Trophoblast cell (in vitro differentiated cells and primary cell): Measurements from ENCODE around the gene ABCC4.
"Not testable (repeated sequence)": the region's sequence is repeated elsewhere in the genome, so short reads cannot be mapped to it uniquely, and the experiment has no call there.

Experiments
- DNase-seq, 2 donors: peaks; one replicate each; pipeline ENCODE4 v3.0.0-alpha.2; 2016
- H2AFZ ChIP-seq: 2 replicates; pipeline ENCODE4 v1.6.1; 2013; ENCODE audit warnings: low read length, moderate library complexity, mild to moderate bottlenecking; ENCODE audit not compliant: insufficient read depth, poor library complexity
- H2AK5ac ChIP-seq: 2 replicates; pipeline ENCODE4 v1.6.1; 2013; ENCODE audit warnings: mild to moderate bottlenecking, low read length
- H2BK120ac ChIP-seq: 2 replicates; pipeline ENCODE4 v1.6.1; 2013; ENCODE audit warnings: low read length, mild to moderate bottlenecking, moderate library complexity; ENCODE audit not compliant: insufficient read depth, poor library complexity
- H2BK12ac ChIP-seq: 2 replicates; pipeline ENCODE4 v1.6.1; 2013; ENCODE audit warnings: mild to moderate bottlenecking, low read length, moderate library complexity
- H2BK5ac ChIP-seq: 2 replicates; pipeline ENCODE4 v1.6.1; 2013; ENCODE audit warnings: low read length, low read depth, moderate library complexity, mild to moderate bottlenecking; ENCODE audit not compliant: poor library complexity
- H3K14ac ChIP-seq: 2 replicates; pipeline ENCODE4 v1.6.1; 2013; ENCODE audit warnings: mild to moderate bottlenecking, low read length
- H3K18ac ChIP-seq: 2 replicates; pipeline ENCODE4 v1.6.1; 2013; ENCODE audit warnings: mild to moderate bottlenecking, low read length
- H3K23ac ChIP-seq: 2 replicates; pipeline ENCODE4 v1.6.1; 2013; ENCODE audit warnings: low read length
- H3K27ac ChIP-seq: 2 replicates; pipeline ENCODE4 v1.5.1; 2013; ENCODE audit warnings: low read depth, mild to moderate bottlenecking, inconsistent platforms, low read length, moderate library complexity
- H3K27me3 ChIP-seq: 2 replicates; pipeline ENCODE4 v1.6.1; 2013; ENCODE audit warnings: inconsistent platforms, mild to moderate bottlenecking, low read length, moderate library complexity; ENCODE audit not compliant: insufficient read depth
- H3K36me3 ChIP-seq, 2 experiments: 1 replicate in 1 of 2; 2 replicates in 1 of 2; pipeline ENCODE4 v1.6.1; 2013; ENCODE audit warnings: low read length in 2 of 2, mild to moderate bottlenecking in 2 of 2, moderate library complexity in 1 of 2; ENCODE audit not compliant: insufficient read depth in 2 of 2, control insufficient read depth in 1 of 2
- H3K4ac ChIP-seq: 2 replicates; pipeline ENCODE4 v1.6.1; 2013; ENCODE audit warnings: low read depth, mild to moderate bottlenecking, low read length, moderate library complexity
- H3K4me1 ChIP-seq, 2 experiments: 1 replicate in 1 of 2; 2 replicates in 1 of 2; pipeline ENCODE4 v1.6.1; 2013; ENCODE audit warnings: low read length in 2 of 2, mild to moderate bottlenecking in 2 of 2, moderate library complexity in 1 of 2; ENCODE audit not compliant: insufficient read depth in 2 of 2, control insufficient read depth in 1 of 2
- H3K4me2 ChIP-seq: 2 replicates; pipeline ENCODE4 v1.6.1; 2013; ENCODE audit warnings: inconsistent platforms, mild to moderate bottlenecking, low read length, moderate library complexity
- H3K4me3 ChIP-seq: 2 replicates; pipeline ENCODE4 v1.5.1; 2013; ENCODE audit warnings: mild to moderate bottlenecking, low read depth, low read length, inconsistent platforms
- H3K79me1 ChIP-seq: one replicate; pipeline ENCODE4 v1.6.1; 2013; ENCODE audit warnings: low read length
- H3K79me2 ChIP-seq: 2 replicates; pipeline ENCODE4 v1.6.1; 2013; ENCODE audit warnings: low read length, mild to moderate bottlenecking; ENCODE audit not compliant: control insufficient read depth, insufficient read depth, poor library complexity
- H3K9ac ChIP-seq: 2 replicates; pipeline ENCODE4 v1.6.1; 2013; ENCODE audit warnings: mild to moderate bottlenecking, low read length
- H3K9me3 ChIP-seq: 2 replicates; pipeline ENCODE4 v1.6.1; 2013; ENCODE audit warnings: low read depth, mild to moderate bottlenecking, control low read depth, inconsistent platforms, low read length; ENCODE audit not compliant: insufficient read depth
- H4K12ac ChIP-seq: 2 replicates; pipeline ENCODE4 v1.6.1; 2013; ENCODE audit warnings: low read depth, mild to moderate bottlenecking, low read length, moderate library complexity
- H4K8ac ChIP-seq: 2 replicates; pipeline ENCODE4 v1.6.1; 2013; ENCODE audit warnings: low read depth, mild to moderate bottlenecking, low read length, moderate library complexity
- H4K91ac ChIP-seq: one replicate; pipeline ENCODE4 v1.6.1; 2013; ENCODE audit warnings: low read depth, mild to moderate bottlenecking, low read length, moderate library complexity
- WGBS: extraction: QIAGEN DNeasy Blood & Tissue Kit; methylation state at CpG from one replicate; pipeline ENCODE4 v1.1.7; 2013; ENCODE audit warnings: missing lambda C conversion rate; ENCODE audit not compliant: insufficient read length, insufficient coverage; ENCODE audit errors: extremely low coverage; 5-methylcytosine and 5-hydroxymethylcytosine counted together

Gene ABCC4

DNA sequence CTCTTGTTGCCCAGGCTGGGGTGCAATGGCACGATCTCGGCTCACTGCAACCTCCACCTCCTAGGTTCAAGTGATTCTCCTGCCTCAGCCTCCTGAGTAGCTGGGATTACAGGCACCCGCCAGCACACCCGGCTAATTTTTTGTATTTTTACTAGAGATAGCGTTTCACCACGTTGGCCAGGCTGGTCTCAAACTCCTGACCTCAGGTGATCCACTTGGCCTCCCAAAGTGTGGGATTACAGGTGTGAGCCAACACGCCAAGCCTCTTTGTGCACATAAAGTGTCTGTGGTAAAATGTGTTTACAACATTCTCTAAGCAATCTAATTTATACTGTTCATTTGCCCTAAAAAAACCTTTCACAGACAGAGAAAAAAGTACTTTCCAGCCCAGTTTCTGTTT is 29.2 kb downstream of the ABCC4 start:
- H3K4me2 ChIP-seq, H2AFZ ChIP-seq, H3K36me3 ChIP-seq, H2BK5ac ChIP-seq, H3K4ac ChIP-seq, H4K8ac ChIP-seq, H3K14ac ChIP-seq, H3K79me2 ChIP-seq, H2BK12ac ChIP-seq, H2BK120ac ChIP-seq, H3K27me3 ChIP-seq, H3K27ac ChIP-seq, H3K4me1 ChIP-seq, H3K4me3 ChIP-seq, H3K9me3 ChIP-seq, H3K9ac ChIP-seq, DNase-seq, H4K12ac ChIP-seq, H3K23ac ChIP-seq, H4K91ac ChIP-seq, H3K18ac ChIP-seq, H2AK5ac ChIP-seq, H3K79me1 ChIP-seq: not testable (repeated sequence)
- no CpG with 5 or more reads among the region's 7 CpGs for whole genome bisulfite sequencing

DNA sequence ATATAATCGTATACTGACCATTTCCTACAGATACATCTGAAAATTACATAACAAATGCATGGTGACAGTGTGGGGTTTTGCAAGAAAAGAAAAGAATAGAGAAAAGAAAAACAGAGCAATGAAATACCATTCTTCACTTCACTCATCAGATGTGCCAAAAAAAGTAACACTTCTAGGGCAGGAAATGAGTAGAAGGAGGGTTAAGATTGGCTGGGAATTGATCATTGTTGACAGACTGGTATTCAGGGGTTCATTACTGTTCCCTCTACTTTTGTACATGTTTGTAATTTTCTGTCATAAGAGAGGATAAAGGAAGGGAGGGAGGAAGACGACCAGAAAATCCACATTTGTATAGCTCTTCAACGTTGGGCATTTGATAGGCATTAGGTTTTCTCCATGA is 31.5 kb downstream of the ABCC4 start:
- Histone ChIP-seq H3K23ac (no peak overlapping the region), H3K9me3 (peaks cover 3% of the 10 kb centered on the region), H3K4me2 (no peak overlapping the region), H3K9ac (no peak overlapping the region), H3K4ac (no peak overlapping the region), H4K12ac (no peak overlapping the region), H3K18ac (no peak overlapping the region), H2AFZ (no peak overlapping the region), H3K27ac (no peak overlapping the region), H3K4me3 (no peak overlapping the region), H3K14ac (no peak overlapping the region), H2BK120ac (no peak overlapping the region), H3K4me1 (no peaks in the 10 kb centered on the region), H2BK5ac (no peak overlapping the region), H3K27me3 (no peaks in the 10 kb centered on the region), H3K79me2 (no peaks in the 10 kb centered on the region), H3K36me3 (no peaks in the 10 kb centered on the region), H4K91ac (no peak overlapping the region), H3K79me1 (no peaks in the 10 kb centered on the region), H2BK12ac (no peak overlapping the region), H4K8ac (no peak overlapping the region), H2AK5ac (no peak overlapping the region)
- no CpG with 5 or more reads among the region's 3 CpGs for WGBS
- DNase-seq = no peak

DNA sequence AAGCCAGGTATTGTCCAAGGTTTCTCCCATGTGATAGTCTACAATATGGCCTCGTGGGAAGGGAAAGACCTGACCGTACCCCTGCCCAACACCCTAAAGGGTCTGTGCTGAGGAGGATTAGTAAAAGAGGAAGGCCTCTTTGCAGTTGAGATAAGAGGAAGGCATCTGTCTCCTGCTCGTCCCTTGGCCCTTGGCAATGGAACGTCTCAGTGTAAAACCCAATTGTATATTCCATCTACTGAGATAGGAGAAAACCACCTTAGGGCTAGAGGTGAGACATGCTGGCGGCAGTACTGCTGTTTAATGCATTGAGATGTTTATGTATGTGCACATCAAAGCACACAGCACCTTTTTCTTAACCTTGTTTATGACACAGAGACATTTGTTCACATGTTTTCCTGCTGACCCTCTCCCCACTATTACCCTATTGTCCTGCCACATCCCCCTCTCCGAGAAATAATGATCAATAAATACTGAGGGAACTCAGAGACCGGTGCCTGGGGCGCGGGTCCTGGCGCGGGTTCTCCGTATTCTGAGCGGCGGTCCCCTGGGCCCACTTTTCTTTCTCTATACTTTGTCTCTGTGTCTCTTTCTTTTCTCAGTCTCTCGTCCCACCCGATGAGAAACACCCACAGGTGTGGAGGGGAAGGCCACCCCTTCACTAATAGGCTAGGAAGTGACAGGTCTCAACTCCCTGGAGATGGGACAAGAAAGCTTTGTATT is 32.7 kb downstream of the ABCC4 start:
- not testable (repeated sequence) for H3K79me2 ChIP-seq, H3K79me1 ChIP-seq, H3K14ac ChIP-seq, H4K91ac ChIP-seq, H3K9me3 ChIP-seq, H3K18ac ChIP-seq, H3K23ac ChIP-seq, H3K4me2 ChIP-seq, H4K8ac ChIP-seq, H3K4me3 ChIP-seq, H2AK5ac ChIP-seq, H3K27ac ChIP-seq, H2BK120ac ChIP-seq, H3K4me1 ChIP-seq, H3K9ac ChIP-seq, H4K12ac ChIP-seq, H2BK12ac ChIP-seq, H3K36me3 ChIP-seq, H3K4ac ChIP-seq, H2AFZ ChIP-seq, H2BK5ac ChIP-seq, DNase-seq, H3K27me3 ChIP-seq
- no CpG with 5 or more reads among the region's 16 CpGs for WGBS

DNA sequence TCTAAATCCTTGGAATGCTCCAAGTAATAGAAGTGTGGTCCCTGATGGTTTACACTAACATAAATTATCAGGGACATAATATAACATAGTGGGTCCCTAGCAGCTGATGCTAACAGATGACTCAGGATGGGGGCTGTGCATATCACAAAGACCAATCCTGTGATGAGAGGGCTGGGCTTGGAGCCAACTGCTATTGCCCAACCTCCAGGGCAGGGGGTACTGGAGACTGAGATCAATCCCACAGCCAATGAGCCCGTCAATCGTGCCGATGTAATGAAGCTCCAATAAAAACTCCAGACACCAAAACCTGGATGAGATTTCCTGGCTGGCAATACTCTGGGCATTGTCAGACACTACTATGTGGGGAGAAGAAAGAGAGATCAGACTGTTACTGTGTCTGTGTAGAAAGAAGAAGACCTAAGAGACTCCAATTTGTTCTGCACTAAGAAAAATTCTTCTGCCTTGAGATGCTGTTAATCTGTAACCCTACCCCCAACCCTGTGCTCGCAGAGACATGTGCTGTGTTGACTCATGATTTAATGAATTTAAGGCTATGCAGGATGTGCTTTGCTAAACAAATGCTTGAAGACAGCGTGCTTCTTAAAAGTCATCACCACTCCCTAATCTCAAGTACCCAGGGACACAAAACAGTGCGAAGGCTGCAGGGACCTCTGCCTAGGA is 33.4 kb downstream of the ABCC4 start:
- Histone ChIP-seq H3K27ac (no peak overlapping the region), H3K18ac (no peak overlapping the region), H3K36me3 (no peaks in the 10 kb centered on the region), H2AFZ (no peak overlapping the region), H3K23ac (no peak overlapping the region), H3K4me3 (no peak overlapping the region), H3K9ac (no peak overlapping the region), H3K4ac (no peak overlapping the region), H3K9me3 (peaks cover 3% of the 10 kb centered on the region), H4K91ac (no peak overlapping the region), H2BK120ac (no peak overlapping the region), H4K12ac (no peak overlapping the region), H3K4me2 (no peak overlapping the region), H2BK12ac (no peak overlapping the region), H2BK5ac (no peak overlapping the region), H3K4me1 (no peaks in the 10 kb centered on the region), H3K79me1 (no peaks in the 10 kb centered on the region), H4K8ac (no peak overlapping the region), H2AK5ac (no peak overlapping the region), H3K79me2 (no peaks in the 10 kb centered on the region), H3K14ac (no peak overlapping the region), H3K27me3 (no peaks in the 10 kb centered on the region)
- no CpG with 5 or more reads among the region's 6 CpGs for WGBS
- DNase-seq = no peak
